Fibroblast of peridontal ligament (primary cell): ENCODE results near the gene NKTR.

Experiments used
- DNase-seq: peaks from one replicate; pipeline ENCODE4 v3.0.0-alpha.2; 2010; ENCODE audit errors: extremely low read depth

Gene NKTR

GRCh38 chr3:42649783-42650182, 49.3 kb downstream of the NKTR start:
- DNase-seq: no peak

GRCh38 chr3:42651248-42652091, 51.0 kb downstream of the NKTR start:
- peak; percentile 63 for DNase-seq

GRCh38 chr3:42652251-42652610, 51.7 kb downstream of the NKTR start:
- no peak for DNase-seq

- peak; percentile 56 for DNase-seq
Observed at GRCh38 chr3:42652611-42653302, 52.3 kb downstream of the NKTR start.

GRCh38 chr3:42653303-42653559, 52.7 kb downstream of the NKTR start:
- no peak for DNase-seq

- peak; percentile 26 for DNase-seq
Observed at GRCh38 chr3:42653560-42654330, 53.3 kb downstream of the NKTR start, which contains the start of gene ZBTB47. Gene ZBTB47, plus strand, starts transcription at chr3:42653697. Its CDS starts 4,659 bp downstream, at chr3:42658356.

GRCh38 chr3:42654331-42655201, 54.1 kb downstream of the NKTR start:
- peak; percentile 45 for DNase-seq

- no peak for DNase-seq
Observed at GRCh38 chr3:42655331-42655888, 54.9 kb downstream of the NKTR start.

- DNase-seq: peak; percentile 29
Observed at GRCh38 chr3:42655980-42656679, 55.6 kb downstream of the NKTR start.

- DNase-seq: no peak
Observed at GRCh38 chr3:42656680-42657610, 56.5 kb downstream of the NKTR start.

- DNase-seq: no peak
Observed at GRCh38 chr3:42657675-42658074, 57.2 kb downstream of the NKTR start.

- no peak for DNase-seq
Observed at GRCh38 chr3:42658091-42658770, 57.7 kb downstream of the NKTR start.

GRCh38 chr3:42658771-42659390, 58.4 kb downstream of the NKTR start:
- no peak for DNase-seq

- DNase-seq: no peak
Observed at GRCh38 chr3:42659451-42660130, 59.1 kb downstream of the NKTR start.

GRCh38 chr3:42660131-42660715, 59.7 kb downstream of the NKTR start:
- no peak for DNase-seq

GRCh38 chr3:42660898-42661297, 60.4 kb downstream of the NKTR start:
- DNase-seq: no peak

- DNase-seq: no peak
Observed at GRCh38 chr3:42661593-42662022, 61.1 kb downstream of the NKTR start.
